ENCODE results near the gene SMARCB1.

- TF ChIP-seq CTCF (IDR thresholded peaks at IDR 0.05) (no peak), EZH2 (IDR thresholded peaks at IDR 0.05; ENCODE audit: borderline replicate concordance, insufficient read depth, low read depth, low read length, poor library complexity, severe bottlenecking) (no peak)
Measured at GRCh38 chr22:23781065-23781464, 5.7 kb upstream of the SMARCB1 start.
